NCI-H2171 treated with DMSO at 0.1 percent for 48 hours (cell line): ENCODE results near the gene LTV1.

Experiments
- DNase-seq: peaks from one replicate; lab custom pipeline; 2025; lab: John Stamatoyannopoulos, UW

LTV1 gene

DNA sequence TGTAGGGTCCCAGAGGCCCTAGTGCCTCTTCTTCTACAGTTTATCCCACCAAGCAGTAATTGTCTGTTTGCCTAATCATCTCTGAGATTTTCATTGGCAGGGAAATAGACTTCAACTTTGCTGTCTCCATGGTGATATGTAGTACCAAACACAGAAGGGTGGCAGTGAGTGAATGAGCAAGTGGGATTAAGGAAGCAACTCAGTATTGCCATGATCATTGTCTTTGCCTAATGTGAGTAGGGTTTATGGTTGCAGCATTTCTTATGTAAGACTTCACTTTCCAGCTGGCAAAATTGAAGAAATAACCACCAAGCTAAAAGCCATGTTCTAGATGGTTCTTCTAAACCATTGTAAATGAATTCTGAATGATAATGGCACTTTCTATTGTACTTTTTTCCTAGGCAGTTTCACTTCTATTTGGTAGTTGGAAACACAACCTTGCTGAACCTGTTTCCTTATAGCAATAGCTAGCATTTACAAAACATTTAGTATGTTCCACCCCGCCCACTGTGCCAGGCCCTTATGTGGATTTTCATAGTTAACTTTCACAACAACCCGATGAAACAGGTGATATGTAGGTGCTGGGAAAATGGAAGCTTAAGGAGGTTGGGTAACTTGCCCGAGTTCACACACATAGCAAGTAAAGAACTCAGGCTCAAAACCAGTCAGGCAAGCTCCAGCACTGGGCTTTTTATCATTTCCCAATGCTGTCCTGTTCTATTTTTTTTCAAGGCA, 53.2 kb downstream of the LTV1 start:
- no peak for DNase-seq

- no peak for DNase-seq
These were observed 57.2 kb downstream of the LTV1 start for GRCh38 chr6:143900358-143900757.

GRCh38 chr6:143901885-143902750, 59.0 kb downstream of the LTV1 start:
- DNase-seq = no peak

DNA sequence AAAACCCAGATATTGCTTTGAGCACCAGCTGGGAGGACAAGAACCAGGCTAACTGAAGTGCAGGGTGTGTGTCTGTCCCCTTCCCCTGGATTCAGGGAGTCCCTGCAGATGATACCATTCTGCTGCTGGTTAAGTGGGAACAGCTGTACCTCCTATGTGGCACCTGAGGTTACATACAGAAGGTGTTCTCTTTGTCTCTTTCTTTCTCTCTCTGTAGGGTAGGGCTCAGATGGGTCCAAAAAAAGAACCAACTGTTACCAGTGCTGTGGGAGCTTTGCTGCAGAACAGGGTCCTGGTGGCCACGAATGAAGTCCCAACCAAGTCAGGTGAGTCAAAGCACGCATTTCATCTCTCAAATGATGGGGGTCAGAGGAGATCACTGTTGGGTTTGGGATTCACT, 59.7 kb downstream of the LTV1 start:
- DNase-seq = no peak

- DNase-seq = no peak
These were observed 67.9 kb downstream of the LTV1 start for GRCh38 chr6:143911028-143911427.

DNA sequence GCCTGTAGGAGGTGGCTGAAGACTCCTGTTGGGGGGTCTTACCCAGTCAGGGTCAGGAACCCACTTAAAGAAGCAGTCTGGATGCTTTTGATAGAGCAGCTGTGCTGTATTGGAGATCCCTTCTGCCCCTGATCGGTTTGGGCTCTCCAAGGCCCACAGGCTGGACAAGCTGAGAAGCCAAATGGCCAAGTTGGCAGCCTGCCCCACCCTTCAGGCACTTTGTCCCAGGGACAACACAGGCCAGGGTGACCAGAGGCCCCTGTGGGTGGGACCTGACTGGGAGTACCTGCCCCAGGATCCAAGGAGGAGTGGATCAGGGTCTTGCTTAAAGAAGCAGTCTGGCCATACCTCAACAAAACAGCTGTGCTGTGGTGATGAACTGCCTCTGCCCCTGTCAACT, 69.5 kb downstream of the LTV1 start:
- no peak for DNase-seq
